AG09309 (cell line): ENCODE data around the gene MAN1A2.

ENCODE experiments used
- DNase-seq: peaks from one replicate; pipeline ENCODE4 v3.0.0-alpha.2; 2010; ENCODE audit warnings: low read depth
- H3K4me3 ChIP-seq: 2 replicates; pipeline ENCODE4 v1.5.1; 2011; ENCODE audit warnings: mild to moderate bottlenecking, low read depth, low read length, moderate library complexity; ENCODE audit not compliant: control insufficient read depth
- TF ChIP-seq, protein P1 (sequence below): IDR thresholded peaks from 2 replicates; pipeline ENCODE4 v1.5.1; 2011; ENCODE audit warnings: mild to moderate bottlenecking, low read depth, low read length, inconsistent platforms; ENCODE audit not compliant: insufficient read depth, control insufficient read depth; ENCODE audit errors: missing control alignments

Gene MAN1A2

DNA sequence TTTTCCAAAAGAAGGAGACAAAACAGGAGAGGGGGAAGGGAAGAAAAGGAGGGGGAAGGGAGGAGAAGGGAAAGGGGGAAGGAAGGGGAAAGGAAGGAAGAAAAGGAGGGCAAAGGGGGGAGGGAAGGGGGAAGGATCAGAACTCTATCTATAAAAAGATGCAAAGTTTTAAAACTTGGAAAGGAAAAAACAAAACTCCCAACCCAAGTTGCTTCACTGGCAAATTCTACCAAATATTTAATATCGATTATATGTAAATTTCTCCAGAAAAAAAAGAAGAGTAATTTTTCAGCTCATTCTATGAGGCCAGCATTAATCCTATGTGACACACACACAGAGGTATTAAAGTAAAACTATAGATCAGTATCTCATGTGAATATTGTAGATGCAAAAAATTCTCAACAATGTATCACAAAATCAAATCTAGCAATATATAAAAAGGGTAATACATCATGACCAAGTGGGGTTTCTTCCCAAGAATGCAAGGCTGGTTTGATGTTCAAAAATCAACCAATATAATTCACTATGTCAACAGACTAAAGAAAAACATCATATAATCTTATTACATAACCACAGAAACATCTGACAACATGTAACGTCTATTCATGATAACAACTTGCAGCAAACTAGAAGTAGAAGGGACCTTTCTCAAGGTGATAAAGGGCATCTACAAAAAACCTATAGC is 57.9 kb downstream of the MAN1A2 start:
- DNase-seq, result no peak
- TF ChIP-seq, protein P1, sequence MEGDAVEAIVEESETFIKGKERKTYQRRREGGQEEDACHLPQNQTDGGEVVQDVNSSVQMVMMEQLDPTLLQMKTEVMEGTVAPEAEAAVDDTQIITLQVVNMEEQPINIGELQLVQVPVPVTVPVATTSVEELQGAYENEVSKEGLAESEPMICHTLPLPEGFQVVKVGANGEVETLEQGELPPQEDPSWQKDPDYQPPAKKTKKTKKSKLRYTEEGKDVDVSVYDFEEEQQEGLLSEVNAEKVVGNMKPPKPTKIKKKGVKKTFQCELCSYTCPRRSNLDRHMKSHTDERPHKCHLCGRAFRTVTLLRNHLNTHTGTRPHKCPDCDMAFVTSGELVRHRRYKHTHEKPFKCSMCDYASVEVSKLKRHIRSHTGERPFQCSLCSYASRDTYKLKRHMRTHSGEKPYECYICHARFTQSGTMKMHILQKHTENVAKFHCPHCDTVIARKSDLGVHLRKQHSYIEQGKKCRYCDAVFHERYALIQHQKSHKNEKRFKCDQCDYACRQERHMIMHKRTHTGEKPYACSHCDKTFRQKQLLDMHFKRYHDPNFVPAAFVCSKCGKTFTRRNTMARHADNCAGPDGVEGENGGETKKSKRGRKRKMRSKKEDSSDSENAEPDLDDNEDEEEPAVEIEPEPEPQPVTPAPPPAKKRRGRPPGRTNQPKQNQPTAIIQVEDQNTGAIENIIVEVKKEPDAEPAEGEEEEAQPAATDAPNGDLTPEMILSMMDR, result no peak
- no peak overlapping the region for H3K4me3 ChIP-seq

DNA sequence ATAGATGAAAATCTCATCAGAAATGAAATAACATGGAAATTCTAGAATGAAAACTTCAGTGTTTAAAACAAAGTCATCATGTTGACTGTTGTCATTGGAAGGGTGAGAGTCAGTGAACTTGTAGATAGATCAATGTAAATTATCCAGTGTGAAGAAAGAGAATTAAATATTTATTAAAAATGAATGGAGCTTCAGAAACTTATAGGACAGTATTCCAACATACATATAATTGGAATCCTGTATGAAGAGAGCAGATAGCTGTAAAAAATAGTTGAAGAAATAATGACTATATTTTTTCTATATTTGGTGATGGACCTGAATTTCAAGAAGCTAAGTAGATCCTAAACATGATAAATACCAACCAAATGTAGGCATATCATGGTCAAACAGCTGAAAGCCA is 60.0 kb downstream of the MAN1A2 start:
- TF ChIP-seq, protein P1, result no peak
- H3K4me3 ChIP-seq, result no peak overlapping the region
- DNase-seq, result no peak

DNA sequence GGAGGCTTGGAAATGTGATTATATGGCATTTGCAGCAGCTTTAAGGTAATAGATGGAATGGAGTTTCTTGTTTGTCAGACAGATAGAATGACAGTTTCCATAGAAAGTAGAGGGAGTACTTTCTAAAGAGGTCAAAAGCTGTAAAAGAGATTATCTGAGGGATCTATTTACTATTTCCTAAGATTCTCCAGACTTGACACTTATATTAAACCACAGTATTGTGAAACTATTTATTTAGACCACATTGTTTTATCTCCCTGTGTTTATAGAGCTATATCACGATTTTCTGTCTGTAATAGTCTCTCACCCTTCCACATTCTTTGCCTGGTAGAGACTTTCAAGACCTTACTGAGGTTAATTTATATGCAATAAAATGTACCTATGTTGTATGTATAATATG is 66.7 kb downstream of the MAN1A2 start:
- TF ChIP-seq, protein P1, result no peak
- no peak for DNase-seq

DNA sequence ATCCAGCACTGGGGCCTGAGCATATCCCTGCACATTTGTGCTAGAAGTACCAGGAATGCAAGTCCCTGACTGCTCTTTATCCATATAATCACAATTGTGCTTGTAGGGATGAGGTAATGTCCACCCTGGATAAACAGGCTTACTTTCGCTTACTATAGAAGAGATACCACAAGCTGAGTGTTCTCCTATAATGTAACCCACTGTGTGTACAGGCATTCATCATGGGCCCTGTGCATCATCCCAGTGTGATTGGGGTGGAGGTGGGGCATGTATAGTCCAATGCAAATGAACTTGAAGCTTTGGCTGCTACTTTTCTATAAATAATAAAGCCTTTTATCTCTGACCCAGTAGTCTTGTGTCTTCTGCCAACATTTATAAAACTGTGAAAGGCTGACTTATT is 69.3 kb downstream of the MAN1A2 start:
- H3K4me3 ChIP-seq, result no peak overlapping the region
- TF ChIP-seq, protein P1, result no peak
- no peak for DNase-seq

More for the DNA sequence above, 66.7 kb downstream of the MAN1A2 start:
- no peak overlapping the region for H3K4me3 ChIP-seq

DNA sequence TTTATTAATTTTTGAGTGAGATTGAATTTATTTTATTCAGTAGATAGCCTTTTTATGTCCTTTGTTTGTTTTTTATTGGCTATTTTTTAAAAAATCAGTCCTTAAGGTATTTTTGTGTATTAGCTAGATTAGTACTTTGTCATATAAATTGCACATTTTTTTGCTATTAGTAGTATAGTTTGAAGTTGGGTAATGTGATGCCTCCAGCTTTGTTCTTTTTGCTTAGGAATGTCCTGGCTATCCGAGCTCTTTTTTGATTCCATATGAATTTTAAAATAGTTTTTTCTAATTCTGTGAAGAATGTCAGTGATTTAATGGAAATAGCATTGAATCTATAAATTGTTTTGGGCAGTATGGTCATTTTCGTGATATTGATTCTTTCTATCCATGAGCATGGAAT is 80.4 kb downstream of the MAN1A2 start:
- TF ChIP-seq, protein P1, result no peak
- no peak for DNase-seq
- no peak overlapping the region for H3K4me3 ChIP-seq

DNA sequence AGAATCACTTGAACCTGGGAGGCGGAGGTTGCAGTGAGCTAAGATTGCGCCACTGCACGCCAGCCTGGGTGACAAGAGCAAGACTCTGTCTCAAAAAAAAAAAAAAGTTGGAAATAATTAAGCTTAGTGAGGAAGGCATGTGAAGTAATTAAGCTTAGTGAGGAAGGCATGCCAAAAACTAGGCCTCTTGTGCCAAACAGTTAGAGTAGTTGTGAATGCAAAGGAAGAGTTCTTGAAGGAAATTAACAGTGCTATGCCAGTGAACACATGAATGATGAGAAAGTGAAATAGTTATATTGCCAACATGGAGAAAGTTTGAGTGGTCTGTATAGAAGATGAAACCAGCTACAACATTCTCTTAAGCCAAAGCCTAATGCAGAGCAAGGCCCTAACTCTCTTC is 85.0 kb downstream of the MAN1A2 start:
- TF ChIP-seq, protein P1, result no peak
- no peak for DNase-seq
- no peak overlapping the region for H3K4me3 ChIP-seq
